Muscle layer of duodenum (tissue), 2 donors: Measurements from ENCODE around the gene ARHGAP45.
A peak's percentile ranks its signal among the peaks of the same experiment; 100 is the strongest.

Experiments used
- H3K27ac ChIP-seq: one replicate; pipeline ENCODE4 v1.7.0; 2013; ENCODE audit warnings: mild to moderate bottlenecking, low read length
- H3K27me3 ChIP-seq: one replicate; pipeline ENCODE4 v1.7.0; 2013; ENCODE audit warnings: low read depth, mild to moderate bottlenecking, control low read depth, low read length
- H3K36me3 ChIP-seq, 2 donors: one replicate each; pipeline ENCODE4 v1.7.0; 2013; ENCODE audit warnings: low read length in 2 of 2, control low read depth in 1 of 2, mild to moderate bottlenecking in 1 of 2; ENCODE audit not compliant: insufficient read depth in 2 of 2, control insufficient read depth in 1 of 2
- H3K4me1 ChIP-seq, 2 donors: one replicate each; pipeline ENCODE4 v1.7.0; 2013; ENCODE audit warnings: low read length in 2 of 2, mild to moderate bottlenecking in 2 of 2, control low read depth in 1 of 2, moderate library complexity in 1 of 2; ENCODE audit not compliant: insufficient read depth in 2 of 2, control insufficient read depth in 1 of 2
- H3K4me3 ChIP-seq, 2 donors: one replicate each; pipeline ENCODE4 v1.7.0; 2013; ENCODE audit warnings: low read length in 2 of 2, low read depth in 1 of 2, mild to moderate bottlenecking in 1 of 2
- H3K9me3 ChIP-seq, 2 donors: one replicate each; pipeline ENCODE4 v1.7.0; 2013; ENCODE audit warnings: low read length in 2 of 2, control low read depth in 1 of 2, mild to moderate bottlenecking in 1 of 2; ENCODE audit not compliant: control insufficient read depth in 1 of 2
- donor health status: healthy.

Gene ARHGAP45

GRCh38 chr19:1026783-1027649, 40.0 kb upstream of the ARHGAP45 start:
- H3K27ac ChIP-seq = peak overlapping the region; percentile 74
- H3K4me1 ChIP-seq = peaks cover 0 to 17% of the 10 kb centered on the region in 2 donors
- H3K9me3 ChIP-seq = no peaks in the 10 kb centered on the region
- H3K27me3 ChIP-seq = no peaks in the 10 kb centered on the region
- peak overlapping the region; percentile 74 to 87 for H3K4me3 ChIP-seq
- H3K36me3 ChIP-seq = peaks cover 0 to under 1% of the 10 kb centered on the region in 2 donors

GRCh38 chr19:1027650-1028061, 39.3 kb upstream of the ARHGAP45 start:
- Histone ChIP-seq H3K4me3 (peak overlapping the region; percentile 74 to 87), H3K27me3 (no peaks in the 10 kb centered on the region), H3K9me3 (no peaks in the 10 kb centered on the region), H3K4me1 (peaks cover 0 to 14% of the 10 kb centered on the region in 2 donors), H3K36me3 (peaks cover 5 to 6% of the 10 kb centered on the region in 2 donors), H3K27ac (peak overlapping the region; percentile 74)

GRCh38 chr19:1028062-1028926, 38.7 kb upstream of the ARHGAP45 start:
- peaks cover 5 to 10% of the 10 kb centered on the region in 2 donors for H3K36me3 ChIP-seq
- H3K27ac ChIP-seq = peak overlapping the region; percentile 74
- no peaks in the 10 kb centered on the region for H3K27me3 ChIP-seq
- H3K4me3 ChIP-seq = peak overlapping the region; percentile 74 to 87
- H3K9me3 ChIP-seq = no peaks in the 10 kb centered on the region
- peaks cover 0 to 13% of the 10 kb centered on the region in 2 donors for H3K4me1 ChIP-seq

- Histone ChIP-seq H3K27me3 (no peaks in the 10 kb centered on the region), H3K36me3 (peaks cover 5 to 24% of the 10 kb centered on the region in 2 donors), H3K27ac (no peak overlapping the region), H3K9me3 (no peaks in the 10 kb centered on the region), H3K4me3 (no peak overlapping the region), H3K4me1 (peaks cover 0 to 13% of the 10 kb centered on the region in 2 donors)
These were observed 34.6 kb upstream of the ARHGAP45 start for GRCh38 chr19:1032264-1032867.

GRCh38 chr19:1035998-1036621, 30.9 kb upstream of the ARHGAP45 start:
- H3K4me3 ChIP-seq = no peak overlapping the region
- no peaks in the 10 kb centered on the region for H3K27me3 ChIP-seq
- H3K36me3 ChIP-seq = peaks cover 5 to 24% of the 10 kb centered on the region in 2 donors
- H3K9me3 ChIP-seq = no peaks in the 10 kb centered on the region
- peaks cover 0 to 19% of the 10 kb centered on the region in 2 donors for H3K4me1 ChIP-seq
- H3K27ac ChIP-seq = no peak overlapping the region

- Histone ChIP-seq H3K27ac (no peak overlapping the region), H3K9me3 (no peaks in the 10 kb centered on the region), H3K36me3 (peaks cover 0 to 18% of the 10 kb centered on the region in 2 donors), H3K4me3 (no peak overlapping the region), H3K27me3 (no peaks in the 10 kb centered on the region), H3K4me1 (peaks cover 0 to 28% of the 10 kb centered on the region in 2 donors)
These were observed 29.3 kb upstream of the ARHGAP45 start for GRCh38 chr19:1037621-1038064.

GRCh38 chr19:1038978-1039645, 27.9 kb upstream of the ARHGAP45 start:
- Histone ChIP-seq H3K27ac (no peak overlapping the region), H3K27me3 (no peaks in the 10 kb centered on the region), H3K9me3 (no peaks in the 10 kb centered on the region), H3K4me3 (peak overlapping the region; percentile 11 to 85), H3K36me3 (peaks cover 0 to 13% of the 10 kb centered on the region in 2 donors), H3K4me1 (peaks cover 0 to 28% of the 10 kb centered on the region in 2 donors)

- Histone ChIP-seq H3K27ac (no peak within 1 kb of the TSS), H3K27me3 (no peaks in the 10 kb centered on the region), H3K4me1 (peaks cover 0 to 28% of the 10 kb centered on the region in 2 donors), H3K9me3 (no peaks in the 10 kb centered on the region), H3K4me3 (peak within 1 kb of the TSS; percentile 81 to 85), H3K36me3 (peaks cover 0 to 13% of the 10 kb centered on the region in 2 donors)
These were observed 27.1 kb upstream of the ARHGAP45 start, which contains the start of gene ABCA7 for GRCh38 chr19:1039646-1040475. Gene ABCA7 (plus strand): TSS chr19:1040107. CDS start chr19:1041362, 1,255 bp downstream.

GRCh38 chr19:1040476-1041271, 26.3 kb upstream of the ARHGAP45 start:
- H3K4me1 ChIP-seq = peaks cover 0 to 28% of the 10 kb centered on the region in 2 donors
- no peak overlapping the region for H3K27ac ChIP-seq
- peaks cover 0 to 8% of the 10 kb centered on the region in 2 donors for H3K36me3 ChIP-seq

More at GRCh38 chr19:1040476-1041271, 26.3 kb upstream of the ARHGAP45 start:
- Histone ChIP-seq H3K9me3 (no peaks in the 10 kb centered on the region), H3K4me3 (peak overlapping the region; percentile 81 to 85), H3K27me3 (no peaks in the 10 kb centered on the region)
